ENCODE measurements around the gene PDE4A. TPM values are rescaled to one million over a fixed set of nuclear protein-coding genes. Genes with fewer than 3 reads are reported as not detected.

Gene PDE4A
- total and polyA plus RNA-seq, 10 of the 15 experiments (the other 5 are each of a cell fraction or from before 2014, with no cell fraction given), result 0.24 to 13.3 (median 4.9) TPM

- POLR2A ChIA-PET, result interaction anchor here (0.6 kb wide), 1 partner anchor 10 kb away, joined by 5 read pairs; no protein-coding TSS in a partner anchor
- DNase-seq (ENCODE audit: low read depth, low spot score), result no peak
- Histone ChIP-seq H2AFZ (ENCODE audit: control insufficient read depth, low read depth, low read length) (no peak overlapping the region), H3K4me2 (ENCODE audit: control insufficient read depth, insufficient read depth) (no peak overlapping the region), H3K4me3 (no peak overlapping the region), H3K27ac (ENCODE audit: control insufficient read depth, insufficient read depth) (no peak overlapping the region), H3K9me3 (replicated peaks; ENCODE audit: control insufficient read depth, insufficient read depth, low read length) (no peaks in the 10 kb centered on the region), H3K9ac (ENCODE audit: control insufficient read depth, insufficient read depth, low read length) (no peak overlapping the region), H3K27me3 (replicated peaks in 1 of 2; ENCODE audit: control insufficient read depth in 2 of 2, insufficient read depth in 2 of 2, low read length in 1 of 2) (no peaks in the 10 kb centered on the region), H3K4me1 (ENCODE audit: control insufficient read depth, insufficient read depth, low read length) (peaks cover 4% of the 10 kb centered on the region; the same call in 1 of the 2 replicates), H3K36me3 (ENCODE audit: control insufficient read depth in 2 of 2, insufficient read depth in 2 of 2, low read length in 1 of 2) (peaks cover 2 to 4% of the 10 kb centered on the region in 2 experiments; a peak in 1 of 4 replicates), H4K20me1 (ENCODE audit: control insufficient read depth, insufficient read depth) (no peaks in the 10 kb centered on the region), H3K79me2 (ENCODE audit: control insufficient read depth, insufficient read depth, low read length) (no peaks in the 10 kb centered on the region)
- TF ChIP-seq ZNF274 (IDR thresholded peaks at IDR 0.05; ENCODE audit: insufficient read depth, insufficient read length), result no peak
- no peak for TF ChIP-seq BCL3 (IDR thresholded peaks at IDR 0.05; ENCODE audit: borderline replicate concordance, insufficient read depth, low read depth, low read length, poor library complexity, severe bottlenecking)
- no peak for TF ChIP-seq ZNF217 (IDR thresholded peaks at IDR 0.05)
- TF ChIP-seq MXI1 (IDR thresholded peaks at IDR 0.05; ENCODE audit: low read depth, low read length), result no peak
- no peak for TF ChIP-seq CBX3 (IDR thresholded peaks at IDR 0.05; ENCODE audit: borderline replicate concordance, low read depth)
- no peak for TF ChIP-seq FOXK2 (IDR thresholded peaks at IDR 0.05)
- in situ Hi-C loops (cut with MboI) (no loop called here), intact Hi-C loops (cut with micrococcal nuclease; ENCODE audit: unreplicated experiment) (no loop called here)
- SMC1A ChIA-PET (ENCODE audit: uncharacterized antibody, unreplicated experiment), result no interaction called here
- RAD21 ChIA-PET (ENCODE audit: unreplicated experiment), result no interaction called here
- WGBS (ENCODE audit: insufficient coverage, insufficient replicate concordance, low lambda C conversion rate, missing lambda C conversion rate), result 65% methylated on average over 5 of the region's 5 CpGs
- BruUV-seq (replicated peaks), result no TSS peak
- CTCF ChIA-PET, result interaction anchor here (1.1 kb wide), 1 partner anchor 19 kb away, joined by 4 read pairs; no protein-coding TSS in a partner anchor
- FAIRE-seq, result no peak
- ATAC-seq, result no peak
Measured at GRCh38 chr19:10464456-10464855, 44.1 kb downstream of the PDE4A start.

All from GM12878 (cell line).